Measurements from ENCODE around the gene PCDH9.
A peak's percentile ranks its signal among the peaks of the same experiment; 100 is the strongest.

The PCDH9 gene

DNA sequence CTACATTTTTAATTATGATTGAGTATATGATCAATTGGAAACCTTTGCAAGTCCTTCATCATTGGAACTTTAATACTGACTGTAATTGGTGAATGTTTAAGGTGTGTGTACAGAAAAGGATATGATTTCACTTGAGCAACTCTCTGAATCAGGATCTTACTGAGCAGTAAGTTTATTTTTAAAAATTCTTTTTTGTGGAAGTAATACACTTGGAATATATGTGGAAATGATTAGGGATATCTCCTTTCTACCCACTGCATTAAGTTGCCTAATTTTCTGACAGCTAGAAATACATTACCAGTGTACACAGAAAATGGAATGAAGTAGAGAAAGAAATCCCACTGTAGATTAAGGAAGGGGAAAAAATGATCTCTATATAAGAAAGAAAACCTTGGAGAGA lies 865.8 kb downstream of the PCDH9 start:
- no peak for DNase-seq

DNA sequence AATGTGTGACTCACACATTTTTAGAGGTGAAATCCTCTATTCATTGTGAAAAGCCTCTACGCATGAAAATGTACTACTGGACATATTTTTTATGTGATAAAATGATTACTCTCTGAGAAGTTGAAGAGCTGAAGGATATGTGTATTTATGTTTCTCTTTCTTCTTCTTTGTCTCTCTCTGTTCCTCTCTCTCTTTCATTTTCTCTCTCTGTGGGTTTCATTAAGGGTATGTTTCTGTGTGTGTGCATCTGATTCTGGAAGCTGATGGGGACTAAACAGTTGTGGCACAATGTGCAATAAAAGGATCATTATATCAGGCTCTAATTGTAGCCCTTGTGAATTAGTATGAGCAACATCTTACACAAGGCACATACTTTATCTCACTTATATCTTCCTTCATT lies 867.7 kb downstream of the PCDH9 start:
- DNase-seq = no peak

DNA sequence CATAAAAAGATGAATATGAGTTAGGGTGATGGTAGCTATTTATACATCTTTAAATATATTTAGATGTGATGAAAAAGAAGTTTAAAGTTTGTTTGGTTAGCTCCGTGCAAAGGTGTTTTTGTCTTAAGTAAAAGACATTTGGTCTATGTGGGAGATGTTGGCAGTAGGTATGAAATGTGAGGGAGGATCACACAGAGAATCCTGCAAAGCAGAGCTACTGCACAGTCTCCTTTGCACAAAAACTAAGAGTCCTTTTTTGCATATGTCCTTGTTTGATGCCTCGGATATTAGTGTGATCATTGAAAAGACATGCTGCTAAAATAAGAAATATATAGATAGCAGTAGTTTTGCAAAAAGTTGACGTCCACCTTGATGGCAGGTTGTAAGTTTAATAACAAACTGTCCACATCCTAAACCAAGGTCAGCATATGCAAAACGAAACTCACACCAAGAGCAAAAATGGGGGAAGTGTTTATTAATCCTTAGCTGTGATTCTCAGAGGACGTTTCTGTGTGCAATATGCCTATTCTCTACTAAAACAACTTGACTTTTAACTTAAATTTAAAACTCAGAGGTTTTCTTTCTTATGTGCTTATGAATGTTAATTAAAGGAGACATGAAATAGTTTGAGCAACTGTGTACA lies 870.1 kb downstream of the PCDH9 start:
- DNase-seq = no peak

DNA sequence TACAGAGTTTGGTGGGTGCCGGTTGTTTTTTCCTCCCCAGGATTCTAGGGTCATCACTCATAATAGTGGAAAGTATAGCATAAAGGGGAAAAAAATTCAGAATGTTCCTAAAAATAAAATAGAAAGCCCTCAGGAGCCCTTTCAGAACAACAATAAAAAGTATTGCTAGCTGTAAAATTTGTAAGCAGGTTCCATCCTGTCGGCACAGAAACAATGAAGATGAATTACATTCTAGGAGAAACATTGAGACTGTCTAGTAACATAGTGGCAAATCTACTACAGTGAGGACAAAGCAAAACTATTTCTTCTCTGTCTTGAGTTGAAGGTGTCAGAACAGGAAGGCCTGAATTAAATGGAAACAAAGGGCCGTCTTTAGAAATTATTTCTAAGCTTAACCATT lies 870.7 kb downstream of the PCDH9 start:
- DNase-seq = no peak

DNA sequence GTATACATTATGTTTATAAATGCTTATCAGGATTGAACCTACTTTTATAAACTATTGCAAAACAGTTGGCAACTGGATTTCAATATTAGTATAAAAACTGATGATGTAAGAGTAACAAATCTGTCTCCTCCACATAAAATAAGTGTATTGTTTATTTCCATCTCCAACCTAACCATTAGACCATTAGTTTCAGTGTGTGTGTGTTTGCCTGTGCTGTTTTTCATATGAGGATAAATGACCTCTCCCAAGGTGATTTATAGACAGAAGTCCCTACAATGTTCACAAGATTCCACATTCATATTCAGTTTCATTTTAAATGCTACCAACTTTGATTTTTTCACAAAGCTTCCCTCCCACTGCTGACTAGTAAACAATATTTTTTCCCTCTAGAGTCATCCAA lies 871.6 kb downstream of the PCDH9 start:
- DNase-seq = no peak

DNA sequence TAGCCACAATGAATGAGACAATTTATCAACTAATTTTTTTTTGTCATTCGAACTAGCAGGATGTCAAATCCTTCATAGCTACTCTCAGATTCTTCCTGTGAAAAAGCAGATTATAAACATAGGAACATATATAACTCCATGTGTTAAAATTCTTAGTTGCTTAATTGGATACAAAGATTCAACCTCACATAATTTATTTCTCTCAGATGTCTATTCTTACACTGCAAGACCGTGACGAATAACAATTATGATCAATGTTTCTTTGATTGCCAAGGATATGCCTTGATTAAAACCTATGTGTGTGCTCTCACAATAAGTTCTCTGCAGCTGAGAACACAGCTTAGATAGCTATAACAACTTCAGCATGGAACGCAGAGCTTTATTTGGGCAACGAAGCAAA lies 872.7 kb downstream of the PCDH9 start:
- no peak for DNase-seq

DNA sequence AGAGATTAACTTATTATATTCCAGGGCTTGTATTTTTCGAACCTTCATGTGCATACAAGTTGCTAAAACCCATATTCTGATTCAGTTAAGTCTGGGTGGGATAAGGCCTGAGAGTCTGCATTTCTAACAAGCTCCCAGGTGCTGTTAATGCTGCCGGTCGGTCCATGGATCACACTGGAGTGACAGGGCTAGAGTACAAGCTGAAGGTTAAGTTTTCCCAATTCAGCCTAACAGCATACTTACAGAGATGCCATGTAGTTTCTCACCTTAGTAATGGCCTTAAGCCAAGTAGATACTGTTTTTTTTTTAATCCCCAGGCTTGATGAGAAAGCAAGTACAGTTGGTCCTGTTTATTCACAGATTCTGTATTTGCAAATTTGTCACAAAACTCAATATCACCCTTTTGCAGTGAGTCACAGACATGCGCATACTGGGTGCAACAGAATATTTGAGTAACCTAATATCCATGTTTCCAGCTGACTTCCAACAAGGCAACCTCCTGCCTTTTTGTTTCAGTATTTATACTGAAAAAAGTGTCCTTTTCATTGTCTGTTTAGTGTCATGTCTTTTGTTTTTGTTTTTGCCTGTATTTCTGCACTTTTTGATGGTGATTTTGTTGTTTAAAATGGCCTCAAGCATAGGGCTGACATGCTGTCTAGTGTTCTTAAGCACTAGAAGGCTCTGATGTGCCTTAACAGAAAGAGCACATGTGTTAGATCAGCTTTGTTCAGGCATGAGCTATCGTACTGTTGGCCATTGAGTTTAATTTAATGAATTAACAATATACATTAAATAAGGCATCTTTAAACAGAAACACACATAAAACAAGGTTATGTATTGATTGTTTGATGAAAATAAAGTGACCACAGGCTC lies 875.0 kb downstream of the PCDH9 start:
- no peak for DNase-seq

DNA sequence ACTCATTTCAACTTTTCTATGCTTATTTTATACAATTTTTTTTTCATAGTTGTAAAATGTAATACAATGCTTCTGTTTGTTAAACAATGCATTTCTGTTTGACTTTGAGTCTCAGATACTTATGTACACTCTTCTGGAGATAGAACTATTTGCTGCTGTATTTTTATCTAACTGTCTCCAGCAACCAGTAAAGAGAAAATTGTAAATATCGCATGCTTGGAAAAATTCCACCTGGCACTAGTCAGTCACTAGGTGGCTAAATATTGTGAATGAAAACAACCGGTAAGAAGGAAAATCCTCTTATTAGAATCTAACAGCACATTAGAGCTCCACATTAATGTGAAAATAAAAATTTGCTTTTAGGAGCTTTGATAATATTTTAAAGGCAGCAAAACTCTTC lies 876.5 kb downstream of the PCDH9 start:
- no peak for DNase-seq

DNA sequence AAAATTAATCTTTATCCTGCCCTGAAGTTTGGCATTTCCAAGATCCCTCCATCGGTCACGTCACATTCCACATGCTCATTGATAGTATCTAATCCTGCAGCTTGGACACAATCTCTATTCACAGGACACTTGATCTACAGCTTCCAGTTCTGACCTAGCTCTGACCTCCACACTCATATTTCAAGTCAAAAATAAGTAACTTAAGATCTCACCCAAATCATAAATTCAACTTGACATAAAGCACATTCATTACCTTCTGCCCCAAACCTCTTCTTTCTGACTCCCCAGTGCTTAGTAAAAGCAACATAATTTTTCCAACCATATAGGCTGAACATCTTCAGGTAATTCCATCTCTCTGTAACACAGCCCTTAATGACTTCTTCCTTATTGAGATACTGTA lies 880.2 kb downstream of the PCDH9 start:
- DNase-seq = no peak

DNA sequence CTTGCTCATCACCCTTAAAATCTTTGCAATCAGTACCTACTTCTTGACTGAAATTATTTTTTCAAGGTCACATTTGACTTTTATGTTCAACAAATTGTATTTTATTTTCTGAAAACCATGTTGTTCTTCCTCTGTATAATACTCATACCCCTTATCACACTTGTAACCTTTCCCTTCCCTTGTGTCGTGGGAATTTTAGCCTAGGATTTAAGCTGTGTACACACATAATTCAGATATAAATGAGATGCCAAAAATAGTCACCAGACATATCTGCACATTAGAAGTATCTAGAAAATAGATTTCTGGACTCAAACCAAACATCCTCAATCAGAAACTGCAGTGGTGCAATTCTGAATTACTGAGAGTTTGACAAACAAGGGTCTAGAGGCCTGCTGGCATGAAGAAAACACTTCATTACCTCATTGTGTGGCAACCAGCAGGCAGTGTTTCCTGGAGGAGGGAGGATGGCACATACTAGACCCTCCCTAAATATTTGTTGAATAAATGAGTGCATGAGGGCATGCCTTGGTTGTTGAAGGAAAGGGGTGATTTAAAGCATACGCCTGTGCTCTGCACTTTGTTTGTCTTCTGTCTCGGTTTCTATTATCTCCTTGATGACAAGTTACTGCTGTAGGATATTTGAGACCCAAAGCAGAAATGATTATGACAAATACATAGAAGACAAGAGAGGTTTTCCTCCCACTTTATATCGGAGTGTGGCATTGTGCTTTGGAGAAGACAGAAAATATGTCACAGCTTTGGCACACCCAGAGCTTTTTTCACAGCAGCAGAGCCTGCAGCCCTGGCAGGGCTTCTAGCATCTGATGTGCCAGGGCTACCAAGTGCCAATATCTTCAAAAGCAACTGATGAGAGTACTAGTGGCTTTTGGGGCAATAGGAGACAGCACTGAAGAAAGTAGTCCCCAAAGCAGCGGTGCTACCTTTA lies 881.1 kb downstream of the PCDH9 start:
- no peak for DNase-seq

DNA sequence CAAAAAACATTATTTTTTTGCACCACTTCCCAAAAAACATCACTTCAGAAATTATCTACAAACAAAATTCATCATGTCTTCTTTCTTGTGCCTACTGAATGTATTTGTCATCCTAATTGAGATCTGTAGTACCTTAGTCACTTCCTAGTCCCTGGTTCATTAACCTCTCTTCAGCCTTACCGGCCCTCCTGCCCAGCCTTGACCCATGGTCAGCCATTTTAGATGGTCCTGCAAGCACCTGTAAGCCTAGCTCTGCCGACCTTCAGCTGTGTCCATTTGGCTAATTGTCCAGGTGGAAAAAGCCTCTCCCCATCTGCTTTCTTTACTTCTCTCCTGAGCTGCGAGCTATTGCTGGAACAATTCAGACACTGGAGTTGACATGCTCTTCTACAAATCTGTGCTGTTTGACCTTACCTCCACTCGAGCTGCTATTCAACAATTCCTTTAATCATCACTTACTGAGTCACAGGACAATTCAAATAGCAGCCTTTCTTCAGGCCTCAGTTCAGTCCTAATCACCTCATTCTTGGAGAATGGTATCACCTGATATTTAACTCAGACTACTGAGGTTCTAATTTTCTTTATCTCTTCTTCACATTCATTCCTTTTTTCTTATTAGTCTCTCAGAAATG lies 882.5 kb downstream of the PCDH9 start:
- DNase-seq = no peak

DNA sequence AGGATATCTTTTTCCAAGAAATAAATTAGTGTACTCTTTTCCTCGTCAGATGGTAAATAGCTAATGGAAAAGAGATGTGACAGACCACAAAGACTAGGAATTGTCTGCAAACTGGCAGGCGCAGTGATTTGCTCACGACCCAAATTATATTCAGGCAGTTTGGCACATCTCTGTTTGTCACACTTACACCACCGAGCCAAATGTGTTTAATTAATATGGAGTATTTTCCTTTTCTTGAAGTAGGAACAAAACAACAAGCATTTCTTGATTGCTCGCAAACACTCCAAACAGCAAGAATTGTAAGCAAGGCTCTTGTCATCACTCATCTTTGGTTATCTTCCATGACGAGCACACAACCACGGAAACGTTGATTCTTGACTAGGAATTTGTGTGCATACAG lies 884.2 kb downstream of the PCDH9 start:
- no peak for DNase-seq

DNA sequence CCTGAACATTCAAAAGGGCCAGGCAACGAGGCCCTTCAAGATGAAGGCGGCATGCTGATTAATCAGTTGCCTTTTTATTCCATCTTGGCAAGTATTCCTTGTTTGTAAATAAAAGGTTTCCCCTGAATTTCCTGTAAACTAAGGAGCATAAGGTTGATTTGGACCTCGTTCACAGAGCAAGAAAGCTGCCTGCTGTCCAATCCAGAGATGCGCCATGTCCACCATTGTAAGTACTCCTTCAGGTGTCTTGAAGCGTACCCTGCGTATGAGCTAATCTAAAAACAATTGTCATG lies 884.7 kb downstream of the PCDH9 start:
- DNase-seq = no peak

DNA sequence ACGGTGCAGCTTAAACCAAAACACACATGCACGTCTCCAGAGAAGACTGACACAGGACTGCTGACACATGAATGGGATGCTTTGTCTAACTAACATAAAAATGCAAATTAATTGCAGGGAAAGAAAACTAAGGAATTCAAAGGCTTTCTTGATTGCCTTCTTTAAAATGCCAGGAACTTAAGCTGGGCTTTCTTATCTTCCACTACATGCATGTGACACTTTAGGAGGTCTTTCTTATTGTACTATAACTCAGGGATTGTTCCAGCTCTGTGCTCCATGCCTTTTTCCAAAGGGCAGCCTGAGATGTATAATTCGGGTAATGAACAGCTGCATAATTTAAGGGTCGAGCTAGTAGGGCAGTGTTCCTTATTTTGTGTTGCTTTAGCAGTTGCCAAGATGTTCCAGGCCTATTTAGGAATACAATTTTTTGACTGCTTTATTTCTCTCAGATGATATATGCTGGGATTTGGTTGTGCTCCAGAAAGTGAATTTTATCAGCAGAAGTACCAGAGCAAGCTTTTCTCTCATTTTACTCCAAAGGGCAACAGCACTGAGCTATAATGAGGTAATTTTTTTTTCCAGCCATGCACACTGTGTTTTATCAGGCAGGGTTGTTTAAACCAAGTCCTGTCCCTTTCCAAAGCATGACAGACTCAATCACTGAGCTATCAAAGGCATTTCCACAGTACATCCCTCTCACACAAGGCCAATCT lies 885.2 kb downstream of the PCDH9 start:
- no peak for DNase-seq

DNA sequence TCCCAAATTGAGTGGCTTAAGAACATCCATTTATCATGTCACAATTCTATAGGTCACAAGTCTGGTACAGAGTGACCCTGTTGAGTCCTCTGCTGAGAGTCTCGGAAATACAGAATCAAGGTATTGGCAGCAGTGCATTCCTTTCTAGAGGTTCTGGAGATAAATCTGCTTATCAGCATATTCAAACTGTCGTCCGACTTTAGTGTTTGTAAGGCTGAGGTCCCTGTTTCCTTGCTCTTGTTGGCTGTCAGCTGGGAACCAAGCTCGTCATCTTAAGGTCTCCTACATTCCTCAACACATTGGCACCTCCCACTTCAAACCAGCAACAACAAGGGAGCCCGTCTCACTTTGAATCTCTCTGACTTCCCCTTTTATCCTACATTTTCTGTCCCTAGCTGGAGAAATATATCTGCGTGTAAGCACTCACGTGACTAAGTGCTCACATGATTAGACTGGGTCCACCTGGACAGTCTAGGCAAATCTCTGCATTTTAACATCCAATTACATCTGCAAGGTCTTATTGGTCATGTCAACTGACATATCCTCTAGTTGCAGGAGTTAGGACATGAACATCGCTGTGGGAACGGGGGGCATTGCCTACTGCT lies 886.8 kb downstream of the PCDH9 start:
- DNase-seq = no peak

DNA sequence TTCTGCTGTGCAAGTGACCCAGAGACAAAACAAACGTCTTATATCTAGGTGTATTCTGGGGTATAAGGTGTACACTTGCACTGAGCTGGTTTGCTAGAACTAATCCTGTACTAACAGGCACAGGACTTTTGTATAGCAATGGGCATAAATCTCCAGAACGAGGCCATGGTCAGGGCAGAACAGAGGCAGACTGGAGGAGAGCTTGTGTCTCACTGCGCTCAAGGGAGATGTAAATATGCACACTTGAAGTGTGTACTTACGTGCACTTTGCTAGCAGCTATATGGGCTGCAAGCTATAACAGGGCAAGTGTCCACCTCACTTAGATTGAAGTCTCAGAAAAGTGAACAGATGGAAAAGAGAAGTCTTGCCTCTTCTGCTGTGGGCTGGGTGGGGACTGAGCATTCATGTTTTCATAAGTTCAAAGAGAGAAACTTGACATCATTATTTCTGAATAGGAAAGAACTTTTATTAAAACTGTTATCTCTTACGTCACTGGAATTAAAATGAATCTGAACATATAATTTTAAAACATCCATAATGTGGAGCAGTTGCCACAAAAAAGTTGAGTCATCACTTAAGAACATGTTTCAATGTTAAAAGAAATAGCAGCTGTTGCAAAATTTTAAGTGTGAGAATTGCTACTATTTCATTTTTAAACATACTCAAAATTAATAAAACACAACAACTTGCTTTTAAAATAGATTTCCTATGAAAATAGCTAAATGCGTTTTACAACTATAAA lies 888.3 kb downstream of the PCDH9 start:
- no peak for DNase-seq

DNA sequence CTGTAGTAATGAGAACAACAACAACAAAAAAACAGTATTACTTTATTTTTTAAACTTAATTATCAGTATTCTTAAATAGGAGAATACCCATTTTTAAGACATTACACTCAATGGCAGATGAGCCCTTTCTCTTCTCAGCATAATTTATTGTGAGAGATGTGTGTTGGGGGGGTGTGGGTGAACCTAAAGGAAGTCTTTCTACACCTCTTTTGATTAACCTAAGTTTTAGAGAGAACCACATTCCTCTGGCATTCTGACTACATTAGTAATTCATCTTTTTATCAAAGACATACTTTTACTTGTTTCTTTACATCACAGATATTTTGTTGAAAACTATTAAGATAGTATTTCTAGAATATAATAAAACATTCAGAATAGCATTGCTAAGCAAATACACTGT lies 890.9 kb downstream of the PCDH9 start:
- no peak for DNase-seq

DNA sequence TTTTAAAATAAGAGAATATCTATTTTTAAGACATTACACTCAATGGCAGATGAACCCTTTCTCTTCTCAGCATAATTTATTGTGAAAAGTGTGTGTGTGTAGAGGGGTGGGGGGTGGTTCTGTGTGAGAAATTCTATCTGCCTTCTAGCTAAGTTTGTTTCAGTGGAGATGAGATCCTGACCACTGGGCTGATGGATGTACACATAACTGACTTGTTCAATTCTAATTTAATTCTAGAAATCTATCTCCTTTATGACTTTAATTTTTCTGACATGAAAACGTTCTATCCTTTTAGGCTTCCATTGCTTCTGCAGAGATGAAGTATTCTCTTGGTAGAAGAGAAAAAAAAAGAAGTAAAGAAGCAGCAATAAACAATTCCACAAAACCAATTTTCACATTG lies 891.6 kb downstream of the PCDH9 start:
- no peak for DNase-seq

DNA sequence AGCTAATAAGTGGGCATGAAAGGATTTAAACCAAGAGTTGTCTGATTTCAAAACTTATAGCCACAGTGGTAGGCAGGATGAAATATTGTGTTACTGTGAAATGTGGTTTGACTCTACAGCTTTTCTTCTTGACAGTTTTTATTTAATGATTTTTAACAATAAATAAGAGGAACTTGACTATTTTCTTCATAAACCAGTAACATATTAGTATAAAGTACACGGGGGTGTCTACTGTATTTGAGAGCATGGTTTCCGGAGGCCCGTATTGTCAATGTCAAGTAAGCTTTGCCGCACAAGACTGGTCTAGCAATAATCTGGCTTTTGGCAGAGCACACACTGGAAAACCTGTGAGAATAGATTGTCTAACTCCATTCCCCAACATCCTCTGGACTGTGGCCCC lies 894.5 kb downstream of the PCDH9 start:
- no peak for DNase-seq

DNA sequence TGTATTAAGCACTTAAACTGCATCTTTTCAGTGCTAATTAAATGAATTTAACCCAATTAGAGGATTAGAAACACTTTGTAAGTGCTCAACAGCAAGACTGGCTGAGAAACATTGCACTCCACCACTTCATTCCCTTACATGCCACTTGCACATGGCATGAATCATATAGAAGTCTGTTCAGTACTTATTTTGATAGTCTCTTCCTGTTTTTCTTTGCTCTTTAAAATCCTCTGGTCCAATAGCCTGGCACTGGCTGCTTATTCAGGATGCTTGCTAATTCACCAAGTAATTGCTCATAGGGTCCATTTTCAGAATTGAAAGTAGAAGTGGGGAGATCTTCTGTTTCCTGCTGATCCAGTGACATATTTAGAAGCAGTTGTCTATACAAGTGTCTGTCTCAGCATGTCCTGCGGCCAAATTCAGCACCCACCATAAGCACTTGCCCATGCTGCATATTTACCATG lies 900.1 kb downstream of the PCDH9 start:
- DNase-seq = peak; percentile 43

DNA sequence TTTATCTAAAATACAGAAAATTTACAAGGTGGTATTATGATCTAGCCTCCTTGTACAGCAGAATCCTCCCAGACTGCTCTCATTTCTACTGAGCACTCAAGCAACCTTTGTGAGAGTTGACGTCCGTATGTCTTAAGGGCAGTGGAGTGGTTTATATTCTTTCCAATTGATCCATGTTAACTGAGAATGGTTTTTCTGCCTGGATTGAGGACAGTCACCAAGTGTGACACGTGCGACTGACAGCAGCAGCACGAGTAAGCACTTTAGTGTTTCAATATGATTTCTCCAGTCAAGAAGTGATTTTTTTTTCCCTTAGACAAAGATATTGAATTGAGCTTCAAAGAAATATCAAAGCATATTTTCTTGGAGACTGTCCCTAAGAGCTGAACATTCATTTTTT lies 901.7 kb downstream of the PCDH9 start:
- no peak for DNase-seq
